Activated naive CD8-positive, alpha-beta T cell treated with anti-CD3 and anti-CD28 coated beads for 36 hours (primary cell): Measurements from ENCODE around the gene NKAIN1. TPM values are rescaled to one million over a fixed set of nuclear protein-coding genes. Genes with fewer than 3 reads are reported as not detected.

Experiments
- DNase-seq: peaks from one replicate; pipeline ENCODE4 v3.0.0; 2021
- H3K27ac Mint-ChIP-seq: one replicate; pipeline ENCODE4 v1.8.0; 2022; ENCODE audit warnings: mild to moderate bottlenecking, moderate library complexity, mixed read lengths
- H3K27me3 Mint-ChIP-seq: one replicate; pipeline ENCODE4 v1.8.0; 2022; ENCODE audit warnings: mild to moderate bottlenecking, mixed read lengths
- H3K36me3 Mint-ChIP-seq: one replicate; pipeline ENCODE4 v1.8.0; 2021; ENCODE audit warnings: mild to moderate bottlenecking, mixed read lengths
- H3K4me1 Mint-ChIP-seq: one replicate; pipeline ENCODE4 v1.8.0; 2021; ENCODE audit warnings: mixed read lengths
- H3K4me3 Mint-ChIP-seq: one replicate; pipeline ENCODE4 v1.8.0; 2022; ENCODE audit warnings: mild to moderate bottlenecking, moderate library complexity, mixed read lengths
- H3K9me3 Mint-ChIP-seq: one replicate; pipeline ENCODE4 v1.8.0; 2022; ENCODE audit warnings: mixed read lengths
- total RNA-seq, 2 experiments: library from RNA; stranded (reverse); gene quantifications; one replicate each; pipeline ENCODE4 v1.2.3, GENCODE V29; 2021

NKAIN1 gene
- total RNA-seq, 2 experiments from 2014 or later = not detected

GRCh38 chr1:31135973-31136600 lies 103.6 kb downstream of the NKAIN1 start:
- Mint-ChIP-seq H3K4me1 (no peaks in the 10 kb centered on the region), H3K9me3 (no peaks in the 10 kb centered on the region), H3K27me3 (no peaks in the 10 kb centered on the region), H3K4me3 (no peak overlapping the region), H3K36me3 (no peaks in the 10 kb centered on the region), H3K27ac (no peak overlapping the region)
- no peak for DNase-seq

- no peak overlapping the region for H3K4me3 Mint-ChIP-seq
- DNase-seq = no peak
- no peaks in the 10 kb centered on the region for H3K9me3 Mint-ChIP-seq
- no peak overlapping the region for H3K27ac Mint-ChIP-seq
- no peaks in the 10 kb centered on the region for H3K4me1 Mint-ChIP-seq
- H3K27me3 Mint-ChIP-seq = no peaks in the 10 kb centered on the region
- no peaks in the 10 kb centered on the region for H3K36me3 Mint-ChIP-seq
These were observed 106.3 kb downstream of the NKAIN1 start for GRCh38 chr1:31133368-31133767.

Other genes with a start within 250 kb of the NKAIN1 start
- 10 to 100 TPM; 93.4 to 94.6 TPM for gene PUM1, start 174.2 kb downstream of the NKAIN1 start, total RNA-seq
- 100 to 1,000 TPM; 114 to 121 TPM for gene SNRNP40, start 56.9 kb upstream of the NKAIN1 start, total RNA-seq
- 10 to 100 TPM; 33.0 to 34.2 TPM for gene ZCCHC17, start 57.1 kb upstream of the NKAIN1 start, total RNA-seq
- gene FABP3, start 133.2 kb upstream of the NKAIN1 start, total RNA-seq = not detected
- under 1 TPM in 1 of 2 experiments, not detected in 1; 0.16 TPM for gene SERINC2, start 173.3 kb upstream of the NKAIN1 start, total RNA-seq